HG03039 (cell line): ENCODE data around the gene SLN.
"Not testable (repeated sequence)": the region's sequence is repeated elsewhere in the genome, so short reads cannot be mapped to it uniquely, and the experiment has no call there.

ENCODE experiments used
- ATAC-seq: cut with Tn5 transposase; IDR thresholded peaks from one replicate; pipeline ENCODE4 v1.9.1; 2021; ENCODE audit warnings: mild to moderate bottlenecking, moderate library complexity; ENCODE audit not compliant: unreplicated experiment

SLN gene

GRCh38 chr11:107711861-107712755 is at the start of gene SLN:
TSS of gene SLN (minus strand) at chr11:107712056.
- no peak for ATAC-seq

GRCh38 chr11:107758719-107759355 is 47.0 kb upstream of the SLN start:
- ATAC-seq = not testable (repeated sequence)

GRCh38 chr11:107757661-107758060 is 45.8 kb upstream of the SLN start:
- ATAC-seq = no peak

- no peak for ATAC-seq
Observed at GRCh38 chr11:107756553-107756952, 44.7 kb upstream of the SLN start.

- ATAC-seq = no peak
Observed at GRCh38 chr11:107752949-107753822, 41.3 kb upstream of the SLN start.

GRCh38 chr11:107752508-107752907 is 40.7 kb upstream of the SLN start:
- no peak for ATAC-seq

GRCh38 chr11:107751082-107751481 is 39.2 kb upstream of the SLN start:
- no peak for ATAC-seq

- no peak for ATAC-seq
Observed at GRCh38 chr11:107750313-107750712, 38.5 kb upstream of the SLN start.

GRCh38 chr11:107747622-107748021 is 35.8 kb upstream of the SLN start:
- ATAC-seq = no peak

- ATAC-seq = no peak
Observed at GRCh38 chr11:107744736-107745135, 32.9 kb upstream of the SLN start.

- no peak for ATAC-seq
Observed at GRCh38 chr11:107743191-107743590, 31.3 kb upstream of the SLN start.

- peak; percentile 88 for ATAC-seq
Observed at GRCh38 chr11:107741044-107741823, 29.4 kb upstream of the SLN start.

- ATAC-seq = no peak
Observed at GRCh38 chr11:107740271-107740670, 28.4 kb upstream of the SLN start.

GRCh38 chr11:107736546-107736945 is 24.7 kb upstream of the SLN start:
- ATAC-seq = no peak

GRCh38 chr11:107733518-107733917 is 21.7 kb upstream of the SLN start:
- no peak for ATAC-seq

- ATAC-seq = no peak
Observed at GRCh38 chr11:107732689-107733051, 20.8 kb upstream of the SLN start.

- ATAC-seq = peak; percentile 65
Observed at GRCh38 chr11:107731941-107732688, 20.3 kb upstream of the SLN start.

GRCh38 chr11:107722662-107723061 is 10.8 kb upstream of the SLN start:
- no peak for ATAC-seq

- ATAC-seq = no peak
Observed at GRCh38 chr11:107721207-107721606, 9.4 kb upstream of the SLN start.

GRCh38 chr11:107720303-107720774 is 8.5 kb upstream of the SLN start:
- ATAC-seq = no peak
